Body of pancreas (tissue), 4 donors: ENCODE measurements around the gene SH2B3.

Source experiments
- CTCF ChIP-seq, 7 experiments: fragments of 450-650 bp in 4 of 7; fragments of 200-600 bp in 3 of 7; sonication (generic) in 3 of 7; IDR thresholded peaks; one replicate each; pipeline ENCODE4 v1.5.1; 2016 to 2019; ENCODE audit warnings: antibody characterized with exemption in 7 of 7
- POLR2A ChIP-seq, 3 donors: fragments of 450-650 bp; IDR thresholded peaks; one replicate each; pipeline ENCODE4 v1.6.1; 2016; ENCODE audit warnings: antibody characterized with exemption in 3 of 3, mild to moderate bottlenecking in 2 of 3

- TF ChIP-seq CTCF (IDR thresholded peaks at IDR 0.05) (no peak), POLR2A (IDR thresholded peaks at IDR 0.05) (no peak)
Observed at GRCh38 chr12:111411185-111411764, 5.6 kb downstream of the SH2B3 start.
